Stimulated activated CD4-positive, alpha-beta T cell treated with anti-CD3 and anti-CD28 coated beads, Interleukin-15, amount 100 ng/mL, for 24 hours (primary cell): ENCODE results near the gene GUCY1B1.

ENCODE experiments used
- DNase-seq: peaks from one replicate; pipeline ENCODE4 v3.0.0-alpha.2; 2020

The GUCY1B1 gene

DNA sequence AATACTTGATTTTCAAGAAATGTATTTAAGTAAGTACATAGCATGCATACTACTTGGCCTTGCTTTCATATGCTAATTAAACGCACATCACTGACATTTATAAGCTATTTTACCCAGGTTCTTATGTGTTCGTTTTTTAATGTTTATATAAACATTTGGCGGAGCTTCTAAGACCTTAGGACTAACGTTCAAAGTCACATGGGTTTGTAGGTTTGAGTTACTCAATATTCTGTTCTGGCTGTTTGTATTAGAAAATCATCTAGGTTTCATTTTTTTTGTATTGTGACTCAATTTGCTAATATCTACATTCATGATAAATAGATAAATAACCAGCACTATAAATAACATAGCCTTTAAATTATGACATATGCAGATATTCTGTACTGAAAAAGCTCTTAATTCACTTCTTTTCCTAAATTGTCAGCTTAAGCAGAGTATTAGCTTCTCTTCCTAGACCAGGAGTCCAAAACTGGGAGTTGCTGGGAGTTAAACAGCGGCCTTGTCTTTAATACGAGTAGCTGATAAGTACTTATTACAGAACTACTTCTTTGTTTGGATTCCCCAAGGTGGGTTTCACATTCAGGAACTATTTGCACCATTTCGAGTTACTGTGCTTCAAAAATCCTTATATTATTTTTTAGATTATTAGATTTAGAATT is 42.0 kb downstream of the GUCY1B1 start:
- DNase-seq, result no peak

DNA sequence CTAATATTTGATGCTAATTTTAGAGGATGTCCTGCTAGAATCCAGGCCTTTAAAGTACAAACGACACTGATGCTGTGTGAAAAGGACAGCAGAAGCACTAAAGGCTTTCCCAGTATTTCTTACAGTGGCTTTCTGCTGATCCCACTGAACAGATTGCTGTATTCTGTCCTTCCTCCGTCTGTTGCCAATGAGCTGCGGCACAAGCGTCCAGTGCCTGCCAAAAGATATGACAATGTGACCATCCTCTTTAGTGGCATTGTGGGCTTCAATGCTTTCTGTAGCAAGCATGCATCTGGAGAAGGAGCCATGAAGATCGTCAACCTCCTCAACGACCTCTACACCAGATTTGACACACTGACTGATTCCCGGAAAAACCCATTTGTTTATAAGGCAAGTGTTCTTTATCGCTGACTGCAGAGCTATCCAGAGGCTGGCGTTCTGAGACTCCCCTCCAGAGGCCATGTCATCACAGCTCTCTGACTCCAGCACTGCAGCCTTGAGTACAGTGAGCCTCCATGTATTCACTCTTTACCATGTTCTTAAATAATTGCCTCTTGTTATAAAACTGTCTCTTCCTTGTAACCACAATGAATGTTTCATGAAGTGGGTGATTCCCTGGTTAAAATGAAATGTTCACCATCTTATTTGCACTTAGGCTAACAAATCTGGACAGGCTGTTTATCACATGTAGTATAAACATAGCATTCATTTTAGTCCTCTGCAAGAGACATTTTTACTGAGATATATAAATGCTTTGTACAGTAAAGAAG is 43.6 kb downstream of the GUCY1B1 start:
- no peak for DNase-seq

- DNase-seq, result no peak
These were observed 46.2 kb downstream of the GUCY1B1 start for GRCh38 chr4:155805016-155805415.

DNA sequence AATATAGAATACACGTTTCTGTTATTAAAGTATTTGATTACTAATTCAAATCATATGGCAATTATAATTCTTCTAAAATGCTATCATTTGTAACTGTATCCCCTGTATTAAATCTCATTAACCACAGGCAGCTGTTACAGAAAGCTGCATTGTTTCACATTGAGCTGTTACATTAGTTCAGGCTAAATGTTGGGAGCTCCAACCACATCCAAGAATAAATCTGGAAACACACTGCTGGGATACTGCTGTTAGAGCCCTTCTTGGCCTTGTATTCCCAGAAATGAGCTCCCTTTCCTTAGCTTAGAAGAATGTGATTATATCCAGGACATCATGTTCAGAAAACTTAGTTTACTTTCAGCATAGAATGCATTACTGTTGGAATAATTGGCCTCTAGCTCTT is 48.2 kb downstream of the GUCY1B1 start:
- DNase-seq, result no peak

DNA sequence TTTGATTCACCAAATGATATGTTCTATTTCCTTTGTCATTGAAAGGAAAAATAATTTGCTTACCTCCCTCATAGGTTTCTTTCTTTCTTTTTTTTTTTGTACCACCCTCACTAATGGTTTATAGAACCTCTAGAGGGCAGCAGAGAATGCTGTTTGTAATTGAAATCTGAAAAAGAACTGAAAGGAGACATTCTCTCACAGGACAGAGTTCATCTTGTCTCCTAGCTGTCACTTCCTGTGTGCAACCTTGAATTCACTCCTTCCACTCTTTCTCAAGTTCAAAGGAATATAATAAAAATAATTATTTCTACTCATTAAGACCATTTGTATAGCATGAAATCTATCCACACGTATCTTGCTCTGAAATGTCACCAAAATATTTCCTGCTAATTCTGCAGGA is 51.0 kb downstream of the GUCY1B1 start:
- DNase-seq, result peak; percentile 7

GRCh38 chr4:155811083-155811482 is 52.3 kb downstream of the GUCY1B1 start:
- no peak for DNase-seq

- DNase-seq, result no peak
These were observed 59.8 kb downstream of the GUCY1B1 start for GRCh38 chr4:155818639-155819038.

GRCh38 chr4:155819066-155819465 is 60.2 kb downstream of the GUCY1B1 start:
- DNase-seq, result no peak

DNA sequence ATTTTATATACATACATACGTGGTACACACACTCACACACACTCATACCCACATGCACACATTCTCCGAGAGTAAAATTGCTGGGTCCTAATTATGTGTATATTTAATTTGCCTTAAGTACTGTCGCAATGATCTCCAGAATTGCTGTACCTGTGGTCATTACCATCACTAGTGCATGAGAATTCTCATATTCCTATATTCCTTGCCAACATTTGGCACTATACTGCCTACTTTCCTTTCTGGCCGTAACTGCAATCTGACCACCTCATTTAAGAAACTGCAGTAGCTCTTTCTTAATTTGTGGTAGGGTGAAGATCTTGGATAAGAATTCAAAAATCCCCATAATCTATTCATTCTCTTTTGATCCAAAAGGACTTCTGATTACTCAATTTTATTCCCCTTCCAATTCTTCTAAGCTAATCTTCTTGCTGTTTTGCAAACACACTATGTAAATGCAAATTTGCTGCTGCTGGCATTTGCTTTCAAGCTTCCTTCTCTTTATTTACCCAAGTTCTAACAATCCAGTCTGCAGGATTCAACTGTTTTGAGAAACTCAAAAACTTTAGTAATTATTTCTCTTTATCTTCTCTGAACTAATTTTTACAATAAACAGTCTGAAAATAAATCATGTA is 62.2 kb downstream of the GUCY1B1 start:
- no peak for DNase-seq

GRCh38 chr4:155822572-155822971 is 63.8 kb downstream of the GUCY1B1 start:
- no peak for DNase-seq

DNA sequence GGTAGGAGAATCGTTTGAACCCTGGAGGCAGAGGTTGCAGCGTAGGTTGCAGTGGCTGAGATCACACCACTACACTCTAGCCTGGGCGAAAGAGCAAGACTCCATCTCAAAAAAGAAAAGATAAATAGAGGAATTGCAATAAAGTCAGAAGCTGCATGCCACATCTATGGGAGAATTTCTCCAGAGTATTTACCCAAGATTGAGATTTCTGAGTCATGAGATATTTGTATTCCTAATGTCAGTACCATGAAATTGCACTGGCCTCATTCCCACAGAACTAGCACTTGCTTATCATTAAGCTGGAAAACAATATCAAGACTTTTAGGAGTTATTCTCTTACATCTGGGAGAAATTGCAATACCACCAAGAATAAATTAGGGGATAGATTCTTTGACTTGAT is 69.8 kb downstream of the GUCY1B1 start:
- DNase-seq, result no peak

GRCh38 chr4:155832664-155833063 is 73.8 kb downstream of the GUCY1B1 start:
- no peak for DNase-seq

DNA sequence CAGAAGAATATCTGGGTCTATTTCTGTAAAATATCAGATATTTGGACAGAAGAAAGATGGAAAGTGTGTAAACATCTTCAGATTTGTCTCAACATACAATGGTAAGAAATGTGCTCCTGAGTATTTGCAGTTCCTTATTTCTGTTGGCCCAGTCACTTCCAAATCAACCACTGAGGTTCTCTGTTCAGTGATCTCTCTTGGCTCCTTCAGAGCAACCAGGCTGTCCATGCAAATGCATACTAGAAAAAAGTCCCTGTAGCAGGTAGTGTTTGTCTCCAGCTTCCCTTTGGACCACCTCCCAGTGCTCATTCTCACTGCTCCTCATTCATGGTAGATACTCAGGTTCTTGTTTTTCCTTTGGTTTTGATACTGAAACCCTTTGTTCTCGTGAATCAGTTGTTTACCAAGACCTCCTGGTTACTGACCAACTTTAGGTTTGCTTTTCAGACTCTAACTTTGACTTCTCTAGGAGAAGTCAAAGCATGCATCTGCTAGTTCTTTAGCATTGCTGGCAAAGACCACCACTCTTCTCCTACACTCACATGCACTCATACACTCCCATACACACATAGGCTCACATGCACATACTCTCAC is 78.5 kb downstream of the GUCY1B1 start:
- no peak for DNase-seq

- no peak for DNase-seq
These were observed 83.3 kb downstream of the GUCY1B1 start for GRCh38 chr4:155842080-155842479.

DNA sequence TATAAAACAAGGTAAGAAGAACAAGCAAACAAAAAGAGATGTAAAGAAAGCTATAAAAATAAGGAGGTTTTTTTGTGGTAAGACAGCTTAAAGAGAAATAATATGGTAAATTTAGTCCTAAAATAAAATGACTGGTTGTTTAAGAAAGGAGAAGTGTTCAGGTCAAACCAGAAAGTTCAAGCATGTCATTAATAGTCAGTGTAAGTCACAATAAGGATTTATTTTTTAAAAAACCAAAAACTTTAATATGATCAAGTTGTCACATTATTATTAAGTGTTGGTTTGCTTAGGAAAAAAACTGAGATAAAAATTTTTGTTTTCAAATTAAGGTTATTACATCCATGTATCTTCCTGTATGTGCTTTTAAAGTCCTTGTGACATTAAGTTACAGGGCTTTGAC is 88.1 kb downstream of the GUCY1B1 start:
- DNase-seq, result no peak

- DNase-seq, result no peak
These were observed 90.2 kb downstream of the GUCY1B1 start for GRCh38 chr4:155849042-155849441.

- no peak for DNase-seq
These were observed 94.4 kb downstream of the GUCY1B1 start for GRCh38 chr4:155853189-155853588.

GRCh38 chr4:155854582-155855226 is 95.9 kb downstream of the GUCY1B1 start:
- no peak for DNase-seq

DNA sequence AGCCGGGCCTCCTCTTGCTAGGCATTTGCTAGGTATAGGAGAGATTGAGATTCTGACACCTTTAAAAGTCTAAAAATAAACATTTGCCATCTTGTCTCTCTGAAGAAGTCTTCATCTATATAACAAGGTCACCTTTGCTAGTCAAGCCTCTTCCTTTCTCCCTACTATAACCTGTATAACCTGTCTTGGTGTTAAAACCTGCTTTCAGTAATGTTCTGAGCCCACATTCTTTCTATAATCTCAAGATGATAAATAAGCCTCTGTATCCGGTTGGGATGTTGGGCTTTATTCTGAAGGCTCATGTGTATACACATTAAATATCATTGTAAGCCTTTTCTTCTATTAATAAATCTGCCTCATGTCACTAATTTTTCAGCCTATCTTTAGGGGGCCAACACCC is 97.1 kb downstream of the GUCY1B1 start:
- no peak for DNase-seq
